GM10847 (cell line): Measurements from ENCODE around the gene ALDH16A1.

Source experiments
- POLR2A ChIP-seq: IDR thresholded peaks from 2 replicates; pipeline ENCODE4 v1.6.1; 2011; ENCODE audit not compliant: insufficient read length; ENCODE audit errors: extremely low read depth

The ALDH16A1 gene

DNA sequence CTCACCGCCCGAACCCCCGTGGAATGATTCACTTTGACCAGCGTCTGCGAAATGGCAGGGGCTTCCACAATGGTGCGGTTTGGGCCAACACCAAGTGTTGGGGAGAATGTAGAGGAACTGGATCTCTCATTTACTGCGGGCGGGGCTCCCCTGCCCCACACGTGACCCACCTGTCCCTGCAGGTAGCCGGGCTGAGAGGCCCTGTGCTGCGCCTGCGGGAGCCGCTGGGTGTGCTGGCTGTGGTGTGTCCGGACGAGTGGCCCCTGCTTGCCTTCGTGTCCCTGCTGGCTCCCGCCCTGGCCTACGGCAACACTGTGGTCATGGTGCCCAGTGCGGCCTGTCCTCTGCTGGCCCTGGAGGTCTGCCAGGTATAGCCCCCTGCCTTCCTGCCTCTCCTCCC is 15.2 kb downstream of the ALDH16A1 start:
- no peak for TF ChIP-seq POLR2A

- TF ChIP-seq POLR2A, result no peak
These were observed 15.9 kb downstream of the ALDH16A1 start for GRCh38 chr19:49468746-49469447.

DNA sequence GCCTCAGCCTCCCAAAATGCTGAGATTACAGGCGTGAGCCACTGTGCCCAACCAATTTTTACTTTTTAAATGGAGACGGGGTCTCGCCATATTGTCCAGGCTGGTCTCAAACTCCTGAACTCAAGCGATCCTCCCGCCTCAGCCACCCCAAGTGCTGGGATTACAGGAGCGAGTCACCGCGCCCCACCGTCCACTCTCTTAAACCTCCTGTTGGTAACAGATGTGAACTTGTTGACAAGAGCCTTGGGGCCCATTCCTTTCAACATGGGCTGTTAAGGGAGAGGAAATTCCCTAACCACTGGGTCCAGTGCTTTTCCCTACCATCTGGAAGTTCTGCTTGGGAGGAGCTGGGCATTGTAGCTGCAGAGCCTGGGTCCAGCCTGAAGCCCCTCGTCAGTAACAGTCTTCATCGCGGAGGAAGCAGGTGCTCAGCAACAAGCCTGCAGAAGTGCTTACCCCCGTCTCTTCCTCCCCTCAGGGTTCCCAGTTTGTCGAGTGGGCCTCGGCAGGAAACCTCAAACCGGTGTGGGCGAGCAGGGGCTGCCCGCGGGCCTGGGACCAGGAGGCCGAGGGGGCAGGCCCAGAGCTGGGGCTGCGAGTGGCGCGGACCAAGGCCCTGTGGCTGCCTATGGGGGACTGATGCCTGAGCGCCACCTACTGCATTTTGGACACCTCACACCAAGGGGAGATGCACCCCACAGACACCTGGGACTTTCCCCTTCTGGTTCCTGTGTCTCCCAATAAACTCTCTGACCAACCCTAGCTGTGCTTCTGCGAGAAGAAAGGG is 17.0 kb downstream of the ALDH16A1 start:
- no peak for TF ChIP-seq POLR2A

DNA sequence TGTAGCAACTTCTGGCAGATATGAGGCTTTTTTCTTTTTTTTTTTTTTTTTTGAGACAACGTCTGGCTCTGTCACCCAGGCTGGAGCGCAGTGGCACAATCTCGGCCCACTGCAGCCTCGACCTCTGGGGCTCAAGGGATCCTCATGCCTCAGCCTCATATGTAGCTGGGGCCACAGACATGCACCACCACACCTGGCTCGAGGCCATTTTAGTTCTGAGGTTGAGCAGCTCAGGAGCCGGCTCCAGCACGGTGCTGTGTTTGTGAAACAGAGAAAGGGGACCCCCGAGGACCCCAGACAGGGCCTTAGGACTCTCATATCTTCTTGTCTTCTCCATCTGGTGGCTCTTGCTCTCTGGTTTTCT is 17.6 kb downstream of the ALDH16A1 start:
- no peak for TF ChIP-seq POLR2A

DNA sequence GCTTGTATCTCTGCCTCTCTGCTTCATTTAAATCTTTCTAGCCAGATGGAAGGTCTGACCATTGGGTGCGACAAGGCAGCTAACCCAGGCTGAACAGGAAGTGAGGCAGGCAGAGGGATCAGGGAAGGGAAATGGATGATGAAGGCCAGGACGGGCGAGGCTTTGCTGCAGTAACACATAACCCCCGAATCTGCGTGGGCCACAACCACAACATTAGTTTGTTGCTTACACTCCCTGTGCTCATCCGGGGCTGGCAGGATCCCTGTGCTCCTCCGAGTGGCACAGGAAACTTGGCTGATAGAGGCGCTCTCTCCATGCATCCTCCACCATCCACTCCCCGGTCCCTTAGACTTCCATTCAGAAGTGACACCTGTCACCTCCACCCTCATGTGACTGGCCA is 19.9 kb downstream of the ALDH16A1 start:
- TF ChIP-seq POLR2A, result no peak

GRCh38 chr19:49473868-49474541 is 21.0 kb downstream of the ALDH16A1 start, which contains the start of gene FLT3LG:
Gene FLT3LG, plus strand, starts transcription at chr19:49474215. Its CDS starts 425 bp downstream, at chr19:49474640.
- TF ChIP-seq POLR2A, result peak; percentile 23

- no peak for TF ChIP-seq POLR2A
These were observed 21.5 kb downstream of the ALDH16A1 start for GRCh38 chr19:49474542-49474924.

DNA sequence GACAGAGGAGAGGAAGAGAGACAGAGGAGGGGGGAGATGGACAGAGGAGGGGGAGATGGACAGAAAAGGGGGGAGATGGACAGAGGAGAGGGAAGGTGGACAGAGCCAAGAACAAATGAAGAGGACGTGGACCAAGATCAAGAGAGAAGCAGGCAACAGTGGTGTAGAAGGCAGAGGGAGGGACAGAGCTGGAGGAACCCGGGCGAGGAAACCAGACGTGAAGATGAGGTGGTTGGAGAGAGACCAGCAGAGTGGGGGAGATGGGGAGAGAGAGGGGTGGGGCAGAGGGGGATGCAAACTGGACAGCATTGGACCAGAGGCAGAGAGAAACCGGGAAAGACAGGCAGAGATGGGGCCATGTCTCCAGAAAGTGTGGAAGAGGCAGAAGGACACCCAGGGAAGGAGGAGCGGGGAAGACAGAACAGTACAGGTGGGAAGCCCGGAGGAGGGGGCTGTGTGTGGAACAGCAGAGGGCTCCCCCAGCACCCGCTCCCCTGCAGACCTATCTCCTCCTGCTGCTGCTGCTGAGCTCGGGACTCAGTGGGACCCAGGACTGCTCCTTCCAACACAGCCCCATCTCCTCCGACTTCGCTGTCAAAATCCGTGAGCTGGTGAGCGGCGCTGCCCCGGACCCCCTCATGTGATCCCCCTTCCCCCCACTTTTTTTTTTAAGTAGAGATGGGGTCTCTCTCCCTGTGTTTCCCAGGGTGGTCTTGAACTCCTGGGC is 22.3 kb downstream of the ALDH16A1 start:
- TF ChIP-seq POLR2A, result no peak

GRCh38 chr19:49475995-49476880 is 23.2 kb downstream of the ALDH16A1 start:
- no peak for TF ChIP-seq POLR2A

GRCh38 chr19:49479975-49480628 is 27.1 kb downstream of the ALDH16A1 start:
- no peak for TF ChIP-seq POLR2A

DNA sequence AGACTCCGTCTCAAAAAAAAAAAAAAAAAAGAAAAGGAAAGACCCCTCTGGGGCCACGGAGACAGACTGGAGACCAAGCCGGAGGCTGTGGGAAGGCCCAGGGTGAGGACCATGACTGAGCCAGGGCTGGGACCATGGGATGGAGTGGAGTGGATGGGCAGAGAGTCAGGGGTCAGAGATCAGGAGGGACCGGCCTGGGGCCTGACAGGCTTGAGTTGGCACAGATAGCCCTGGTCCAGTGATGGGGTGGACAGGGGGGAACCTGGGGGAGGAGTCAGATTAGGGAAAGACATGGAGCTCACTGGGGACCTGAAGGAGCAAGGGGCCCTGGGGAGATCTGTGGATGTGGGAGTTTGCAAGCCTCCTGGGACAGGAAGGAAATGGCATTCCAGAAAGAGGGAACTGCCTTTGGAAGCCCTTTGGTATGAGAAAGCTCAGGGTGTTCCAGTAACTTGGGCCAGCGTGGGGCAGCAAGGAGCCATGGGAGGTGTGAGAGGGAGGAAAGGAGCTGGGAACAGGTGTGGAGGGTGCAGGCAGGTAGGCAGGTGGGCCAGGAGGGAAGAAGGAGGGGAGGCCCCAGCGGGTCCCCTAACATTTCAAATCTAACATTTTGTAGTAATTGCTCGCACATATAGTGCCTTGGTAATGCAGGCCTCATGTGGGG is 28.1 kb downstream of the ALDH16A1 start:
- no peak for TF ChIP-seq POLR2A

- no peak for TF ChIP-seq POLR2A
These were observed 33.2 kb downstream of the ALDH16A1 start for GRCh38 chr19:49486232-49486631.

GRCh38 chr19:49486710-49487276 is 33.8 kb downstream of the ALDH16A1 start:
- TF ChIP-seq POLR2A, result no peak

DNA sequence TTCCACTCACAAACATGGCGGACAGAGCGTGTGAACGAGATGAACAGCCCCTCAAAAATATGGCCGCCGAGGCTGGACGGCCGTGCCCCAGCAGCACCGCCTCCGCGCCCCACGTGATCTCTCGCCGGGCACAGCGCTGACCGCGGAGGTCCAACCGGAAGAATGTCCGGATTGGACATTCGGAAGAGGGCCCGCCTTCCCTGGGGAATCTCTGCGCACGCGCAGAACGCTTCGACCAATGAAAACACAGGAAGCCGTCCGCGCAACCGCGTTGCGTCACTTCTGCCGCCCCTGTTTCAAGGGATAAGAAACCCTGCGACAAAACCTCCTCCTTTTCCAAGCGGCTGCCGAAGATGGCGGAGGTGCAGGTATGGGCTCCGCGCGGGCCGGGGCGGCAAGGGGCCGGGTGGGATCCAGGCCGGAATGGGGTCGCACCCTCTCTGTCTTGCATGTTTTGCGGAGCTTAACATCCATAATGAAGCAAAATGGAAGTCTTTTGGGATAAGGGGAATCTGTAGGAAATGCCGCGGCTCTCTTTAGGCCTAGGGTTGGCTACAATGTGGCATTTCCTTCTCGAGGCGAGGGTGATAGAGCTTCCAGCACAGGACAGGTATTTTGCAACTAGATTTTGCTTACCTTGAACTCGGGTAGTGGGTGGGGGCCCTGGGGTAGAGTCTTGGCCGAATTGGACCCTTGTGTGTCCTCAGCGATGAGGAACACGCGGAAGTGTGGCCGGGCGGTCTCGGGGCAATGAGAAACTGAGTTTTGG is 34.4 kb downstream of the ALDH16A1 start, which contains the start of gene RPL13A:
RPL13A (plus strand) TSS at position 332 of the 769 bp plus-strand sequence; CDS start at position 354, 22 bp downstream.
- TF ChIP-seq POLR2A, result peak; percentile 99
